Medulla oblongata (tissue), 1 donor: ENCODE measurements around the gene STRN.

Experiments used
- DNase-seq: peaks from one replicate; pipeline ENCODE4 v3.0.0-alpha.2; 2015; ENCODE audit errors: extremely low spot score

Gene STRN

DNA sequence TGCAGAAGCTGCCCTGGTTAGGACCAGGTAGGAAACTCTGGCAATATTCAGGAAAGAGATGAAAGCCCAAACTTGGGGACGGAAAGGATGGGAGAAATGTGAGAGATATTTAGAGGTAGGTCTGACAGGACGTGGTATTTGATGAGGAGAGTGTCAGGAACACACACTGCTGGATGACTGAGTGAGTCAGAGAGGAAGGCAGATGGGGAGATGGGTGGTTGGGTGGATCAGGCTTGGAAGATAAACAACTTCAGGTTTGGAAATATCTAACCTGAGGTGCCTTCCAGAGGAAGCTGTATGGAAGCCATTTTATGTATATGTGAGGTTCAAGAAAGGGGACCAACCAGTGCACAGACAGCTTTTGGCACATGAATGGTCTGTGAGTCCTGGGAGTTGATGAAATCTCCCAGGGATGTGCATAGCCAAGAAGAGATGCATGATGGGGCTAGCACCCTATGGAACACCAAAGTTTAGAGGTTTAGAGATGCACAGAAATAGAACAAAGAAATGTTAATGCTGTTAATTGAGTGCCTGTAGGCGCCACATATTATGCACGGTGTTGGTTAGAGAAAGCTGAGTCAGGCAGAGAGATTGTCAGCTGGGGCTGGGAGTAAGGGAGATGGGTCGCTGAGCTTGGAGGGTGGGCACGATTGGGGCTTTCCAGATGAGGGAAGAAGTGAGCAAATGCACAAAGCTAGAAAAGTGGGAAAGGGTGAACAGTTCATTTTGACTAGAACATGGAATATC lies 168.8 kb downstream of the STRN start:
- DNase-seq: no peak
